ENCODE results near the gene BPIFB6.

BPIFB6 gene

GRCh38 chr20:33063271-33063670 is 31.8 kb downstream of the BPIFB6 start:
- Histone ChIP-seq H3K4me1 (ENCODE audit: insufficient read depth, low read length, poor library complexity, severe bottlenecking) (peaks cover 4% of the 10 kb centered on the region), H3K4me3 (ENCODE audit: low read length, poor library complexity, severe bottlenecking) (no peak overlapping the region), H3K79me2 (ENCODE audit: insufficient read depth, low read length) (no peaks in the 10 kb centered on the region), H3K9me3 (ENCODE audit: insufficient read depth, low read depth, low read length) (no peaks in the 10 kb centered on the region), H3K4me2 (ENCODE audit: low read depth, low read length, poor library complexity, severe bottlenecking) (no peak overlapping the region), H3K9ac (ENCODE audit: low read depth, low read length, poor library complexity, severe bottlenecking) (no peak overlapping the region), H2AFZ (ENCODE audit: low read length) (no peak overlapping the region), H3K36me3 (ENCODE audit: insufficient read depth, low read length) (no peaks in the 10 kb centered on the region), H4K20me1 (ENCODE audit: insufficient read depth, low read length, poor library complexity, severe bottlenecking) (no peaks in the 10 kb centered on the region), H3K27me3 (ENCODE audit: insufficient read depth, low read length, poor library complexity, severe bottlenecking) (no peaks in the 10 kb centered on the region), H3K9me2 (replicated peaks; ENCODE audit: low read depth, low read length) (no peaks in the 10 kb centered on the region), H3F3A (ENCODE audit: low read depth) (no peaks in the 10 kb centered on the region)
- TF ChIP-seq CTCF (conservative IDR thresholded peaks at IDR 0.05; ENCODE audit: low read length): no peak
- no peak for TF ChIP-seq EZH2phosphoT487 (IDR thresholded peaks at IDR 0.05; ENCODE audit: borderline replicate concordance)

- no peak overlapping the region for H2AFZ ChIP-seq (ENCODE audit: low read length)
- no peaks in the 10 kb centered on the region for H3K27me3 ChIP-seq (ENCODE audit: insufficient read depth, low read length, poor library complexity, severe bottlenecking)
- peaks cover 4% of the 10 kb centered on the region for H3K4me1 ChIP-seq (ENCODE audit: insufficient read depth, low read length, poor library complexity, severe bottlenecking)
- H3K79me2 ChIP-seq (ENCODE audit: insufficient read depth, low read length): no peaks in the 10 kb centered on the region
- no peaks in the 10 kb centered on the region for H3K36me3 ChIP-seq (ENCODE audit: insufficient read depth, low read length)
- H3K9me2 ChIP-seq (replicated peaks; ENCODE audit: low read depth, low read length): no peaks in the 10 kb centered on the region
- no peak overlapping the region for H3K4me3 ChIP-seq (ENCODE audit: low read length, poor library complexity, severe bottlenecking)
- TF ChIP-seq EZH2phosphoT487 (IDR thresholded peaks at IDR 0.05; ENCODE audit: borderline replicate concordance): no peak
- no peak for TF ChIP-seq CTCF (conservative IDR thresholded peaks at IDR 0.05; ENCODE audit: low read length)
- no peak overlapping the region for H3K4me2 ChIP-seq (ENCODE audit: low read depth, low read length, poor library complexity, severe bottlenecking)
- no peaks in the 10 kb centered on the region for H3K9me3 ChIP-seq (ENCODE audit: insufficient read depth, low read depth, low read length)
- no peak overlapping the region for H3K9ac ChIP-seq (ENCODE audit: low read depth, low read length, poor library complexity, severe bottlenecking)
- H3F3A ChIP-seq (ENCODE audit: low read depth): no peaks in the 10 kb centered on the region
- no peaks in the 10 kb centered on the region for H4K20me1 ChIP-seq (ENCODE audit: insufficient read depth, low read length, poor library complexity, severe bottlenecking)
Observed at GRCh38 chr20:33064572-33065287, 33.3 kb downstream of the BPIFB6 start.

- Histone ChIP-seq H4K20me1 (ENCODE audit: insufficient read depth, low read length, poor library complexity, severe bottlenecking) (no peaks in the 10 kb centered on the region), H3K4me2 (ENCODE audit: low read depth, low read length, poor library complexity, severe bottlenecking) (no peak overlapping the region), H2AFZ (ENCODE audit: low read length) (no peak overlapping the region), H3K9me2 (replicated peaks; ENCODE audit: low read depth, low read length) (no peaks in the 10 kb centered on the region), H3K79me2 (ENCODE audit: insufficient read depth, low read length) (no peaks in the 10 kb centered on the region), H3F3A (ENCODE audit: low read depth) (no peaks in the 10 kb centered on the region), H3K4me3 (ENCODE audit: low read length, poor library complexity, severe bottlenecking) (no peak overlapping the region), H3K36me3 (ENCODE audit: insufficient read depth, low read length) (no peaks in the 10 kb centered on the region), H3K4me1 (ENCODE audit: insufficient read depth, low read length, poor library complexity, severe bottlenecking) (peaks cover 4% of the 10 kb centered on the region), H3K9me3 (ENCODE audit: insufficient read depth, low read depth, low read length) (no peaks in the 10 kb centered on the region), H3K27me3 (ENCODE audit: insufficient read depth, low read length, poor library complexity, severe bottlenecking) (no peaks in the 10 kb centered on the region), H3K9ac (ENCODE audit: low read depth, low read length, poor library complexity, severe bottlenecking) (no peak overlapping the region)
- TF ChIP-seq EZH2phosphoT487 (IDR thresholded peaks at IDR 0.05; ENCODE audit: borderline replicate concordance) (no peak), CTCF (conservative IDR thresholded peaks at IDR 0.05; ENCODE audit: low read length) (no peak)
Observed at GRCh38 chr20:33065785-33066184, 34.3 kb downstream of the BPIFB6 start.

Measured in Loucy (cell line).